ENCODE results near the gene GABPA.
"Not testable (repeated sequence)": the region's sequence is repeated elsewhere in the genome, so short reads cannot be mapped to it uniquely, and the experiment has no call there.

- TF ChIP-seq CTCF (IDR thresholded peaks at IDR 0.05); POLR2AphosphoS5 (IDR thresholded peaks at IDR 0.05; ENCODE audit: low read depth, low read length): not testable (repeated sequence)
These were observed 43.5 kb downstream of the GABPA start for GRCh38 chr21:25778126-25778875.
